Liver (tissue), 9 donors: ENCODE measurements around the gene KCNMA1. TPM values are rescaled to one million over a fixed set of nuclear protein-coding genes. Genes with fewer than 3 reads are reported as not detected.
"Not testable (repeated sequence)": the region's sequence is repeated elsewhere in the genome, so short reads cannot be mapped to it uniquely, and the experiment has no call there.

Source experiments
- DNase-seq: peaks from one replicate; pipeline ENCODE4 v3.0.0-alpha.2; 2017; ENCODE audit warnings: low spot score
- H3K27ac ChIP-seq, 2 donors: one replicate each; pipeline ENCODE4 v1.7.0; 2013; ENCODE audit warnings: inconsistent platforms in 2 of 2, low read length in 2 of 2, control low read depth in 1 of 2, low read depth in 1 of 2, mild to moderate bottlenecking in 1 of 2
- H3K27me3 ChIP-seq, 4 donors: one replicate each; pipeline versions ENCODE4 v1.6.1 to v1.7.0; 2013; ENCODE audit warnings: low read length in 3 of 4, inconsistent platforms in 1 of 4, mild to moderate bottlenecking in 1 of 4, moderate library complexity in 1 of 4; ENCODE audit not compliant: control insufficient read depth in 4 of 4, insufficient read depth in 4 of 4
- H3K36me3 ChIP-seq, 4 donors: one replicate each; pipeline versions ENCODE4 v1.6.1 to v1.7.0; 2013; ENCODE audit warnings: low read length in 3 of 4, mild to moderate bottlenecking in 3 of 4, low read depth in 1 of 4, moderate library complexity in 1 of 4; ENCODE audit not compliant: control insufficient read depth in 4 of 4, insufficient read depth in 3 of 4
- H3K4me1 ChIP-seq, 4 donors: one replicate each; pipeline versions ENCODE4 v1.6.1 to v1.7.0; 2013; ENCODE audit warnings: low read length in 3 of 4, mild to moderate bottlenecking in 3 of 4, moderate library complexity in 1 of 4; ENCODE audit not compliant: control insufficient read depth in 4 of 4, insufficient read depth in 4 of 4
- H3K4me3 ChIP-seq, 3 donors: one replicate each; pipeline versions ENCODE4 v1.6.1 to v1.7.0; 2013; ENCODE audit warnings: low read length in 3 of 3, control low read depth in 1 of 3, low read depth in 1 of 3, mild to moderate bottlenecking in 1 of 3
- H3K9ac ChIP-seq, 2 donors: one replicate each; pipeline ENCODE4 v1.7.0; 2013; ENCODE audit warnings: low read length in 2 of 2, mild to moderate bottlenecking in 2 of 2, moderate library complexity in 2 of 2, control low read depth in 1 of 2, low read depth in 1 of 2
- H3K9me3 ChIP-seq, 4 donors: one replicate each; pipeline versions ENCODE4 v1.6.1 to v1.7.0; 2013; ENCODE audit warnings: low read length in 3 of 4; ENCODE audit not compliant: control insufficient read depth in 4 of 4
- ATF3 ChIP-seq: IDR thresholded peaks from 2 replicates; pipeline ENCODE4 v1.6.1; 2016; ENCODE audit warnings: antibody characterized with exemption
- EGR1 ChIP-seq, 2 donors: IDR thresholded peaks; 2 replicates each; pipeline ENCODE4 v1.6.1; 2016 to 2018; ENCODE audit warnings: antibody characterized with exemption in 2 of 2, low read depth in 2 of 2
- FOXA1 ChIP-seq: IDR thresholded peaks from 2 replicates; pipeline ENCODE4 v1.6.1; 2016; ENCODE audit warnings: antibody characterized with exemption
- GABPA ChIP-seq, 2 donors: IDR thresholded peaks in 1 of 2; conservative IDR thresholded peaks in 1 of 2; 2 replicates each; pipeline ENCODE4 v1.6.1; 2016; ENCODE audit warnings: antibody characterized with exemption in 2 of 2, mild to moderate bottlenecking in 1 of 2, moderate library complexity in 1 of 2
- HNF4A ChIP-seq, 2 donors: conservative IDR thresholded peaks; 2 replicates each; pipeline ENCODE4 v1.6.1; 2016; ENCODE audit warnings: antibody characterized with exemption in 2 of 2, mild to moderate bottlenecking in 2 of 2
- HNF4G ChIP-seq: IDR thresholded peaks from 2 replicates; pipeline ENCODE4 v1.6.1; 2016; ENCODE audit warnings: antibody characterized with exemption
- JUND ChIP-seq, 2 donors: IDR thresholded peaks; 2 replicates each; pipeline ENCODE4 v1.6.1; 2016; ENCODE audit warnings: antibody characterized with exemption in 2 of 2
- NR2F2 ChIP-seq: IDR thresholded peaks from 2 replicates; pipeline ENCODE4 v1.6.1; 2016; ENCODE audit warnings: antibody characterized with exemption
- RAD21 ChIP-seq, 2 donors: IDR thresholded peaks; 2 replicates each; pipeline ENCODE4 v1.6.1; 2016; ENCODE audit warnings: antibody characterized with exemption in 2 of 2, mild to moderate bottlenecking in 2 of 2
- REST ChIP-seq: IDR thresholded peaks from 2 replicates; pipeline ENCODE4 v1.6.1; 2016; ENCODE audit warnings: antibody characterized with exemption, mild to moderate bottlenecking
- RXRA ChIP-seq, 2 donors: IDR thresholded peaks; 2 replicates each; pipeline ENCODE4 v1.6.1; 2017 to 2018; ENCODE audit warnings: antibody characterized with exemption in 2 of 2, mild to moderate bottlenecking in 1 of 2
- SP1 ChIP-seq: IDR thresholded peaks from 2 replicates; pipeline ENCODE4 v1.6.1; 2018; ENCODE audit warnings: antibody characterized with exemption, mild to moderate bottlenecking
- TAF1 ChIP-seq: conservative IDR thresholded peaks from 2 replicates; pipeline ENCODE4 v1.6.1; 2016; ENCODE audit warnings: antibody characterized with exemption, mild to moderate bottlenecking
- YY1 ChIP-seq: IDR thresholded peaks from 2 replicates; pipeline ENCODE4 v1.6.1; 2016; ENCODE audit warnings: antibody characterized with exemption, mild to moderate bottlenecking
- WGBS: extraction: QIAGEN DNeasy Blood & Tissue Kit; methylation state at CpG from one replicate; pipeline ENCODE4 v1.1.7; 2013; 5-methylcytosine and 5-hydroxymethylcytosine counted together
- polyA plus RNA-seq, 2 donors: library from polyadenylated mRNA; stranded (reverse) in 1 of 2; unstranded in 1 of 2; fragments of 200-250 nt in 1 of 2; fragments of >200 nt in 1 of 2; fragmentation: Nextera tagmentation in 1 of 2; extraction: Ambion mirVana in 1 of 2; gene quantifications; one replicate each; pipeline versions ENCODE4 v1.2.1 to v1.2.3, GENCODE V29; 2013 to 2015
- total RNA-seq, 2 donors: library from RNA; depleted of rRNA; stranded (reverse); fragments of >200 nt; gene quantifications; one replicate each; pipeline ENCODE4 v1.2.3, GENCODE V29; 2014
- TF ChIP-seq, protein P1 (sequence below): fragments of 150-350 bp; IDR thresholded peaks from 2 replicates; pipeline ENCODE4 v1.5.1; 2017; ENCODE audit warnings: improper control_type of control experiment, low read depth, low read length; ENCODE audit not compliant: missing input control
- donor health status: healthy.
- donor health status: healthy.
- donor health status: healthy.
- donor health status: healthy.
- donor health status: healthy.

The KCNMA1 gene
- total and polyA plus RNA-seq, 4 donors, result 2.5 to 9.7 (median 4.7) TPM

GRCh38 chr10:77413231-77413630, 224.4 kb downstream of the KCNMA1 start:
- no peak overlapping the region for H3K27ac ChIP-seq
- no peak for TF ChIP-seq SP1
- no peak for TF ChIP-seq HNF4G
- TF ChIP-seq GABPA (IDR thresholded peaks at IDR 0.05 in 1 of 2, conservative IDR thresholded peaks at IDR 0.05 in 1 of 2), result no peak
- no peak for TF ChIP-seq ATF3
- TF ChIP-seq YY1, result no peak
- no peak for TF ChIP-seq RXRA (IDR thresholded peaks at IDR 0.05)
- TF ChIP-seq REST, result no peak
- no peaks in the 10 kb centered on the region for H3K27me3 ChIP-seq
- no peaks in the 10 kb centered on the region for H3K36me3 ChIP-seq
- no peak overlapping the region for H3K9ac ChIP-seq
- no peak overlapping the region for H3K4me3 ChIP-seq
- no peaks in the 10 kb centered on the region for H3K9me3 ChIP-seq
- H3K4me1 ChIP-seq, result peaks cover 0 to 2% (median 0%) of the 10 kb centered on the region in 4 donors
- no peak for DNase-seq
- 75% methylated on average over 7 of the region's 7 CpGs for WGBS

GRCh38 chr10:77412573-77413133, 225.0 kb downstream of the KCNMA1 start:
- not testable (repeated sequence) for DNase-seq, H3K27me3 ChIP-seq, H3K36me3 ChIP-seq, H3K4me1 ChIP-seq, H3K27ac ChIP-seq, H3K9ac ChIP-seq, H3K4me3 ChIP-seq, H3K9me3 ChIP-seq
- 89% methylated on average over 8 of the region's 8 CpGs for WGBS

DNA sequence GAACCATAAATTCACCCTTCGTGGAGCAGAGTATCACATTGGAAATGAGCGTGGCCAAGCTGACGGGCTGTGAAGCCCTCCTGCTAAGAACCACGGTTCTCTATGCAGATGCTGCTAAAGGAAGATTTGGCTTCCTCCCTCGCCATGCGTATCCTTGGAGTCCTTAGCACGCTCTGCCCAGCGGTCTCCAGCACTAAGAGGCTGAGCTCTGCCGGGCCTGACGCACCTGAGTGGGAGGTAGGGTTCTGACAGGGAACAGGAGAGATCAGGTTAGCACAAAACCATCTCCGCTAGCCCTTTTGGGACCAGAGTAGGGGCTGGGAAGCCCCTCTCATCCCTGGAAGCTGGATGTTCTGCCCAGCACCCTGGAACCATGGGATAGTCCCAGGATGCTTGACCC, 225.8 kb downstream of the KCNMA1 start:
- Histone ChIP-seq H3K9ac (no peak overlapping the region), H3K4me3 (no peak overlapping the region), H3K4me1 (peaks cover 0 to 7% (median 5%) of the 10 kb centered on the region in 4 donors), H3K36me3 (no peaks in the 10 kb centered on the region), H3K27me3 (no peaks in the 10 kb centered on the region), H3K9me3 (no peaks in the 10 kb centered on the region), H3K27ac (no peak overlapping the region)
- WGBS, result 96% methylated on average over 11 of the region's 11 CpGs
- no peak for DNase-seq
- TF ChIP-seq HNF4A (conservative IDR thresholded peaks at IDR 0.05) (no peak), JUND (IDR thresholded peaks at IDR 0.05) (no peak), ATF3 (no peak), HNF4G (no peak), REST (no peak), FOXA1 (no peak), TAF1 (no peak), RAD21 (IDR thresholded peaks at IDR 0.05) (no peak), EGR1 (IDR thresholded peaks at IDR 0.05; ENCODE audit: low read depth in 2 of 2) (no peak), NR2F2 (no peak), YY1 (no peak)
- TF ChIP-seq, protein P1, sequence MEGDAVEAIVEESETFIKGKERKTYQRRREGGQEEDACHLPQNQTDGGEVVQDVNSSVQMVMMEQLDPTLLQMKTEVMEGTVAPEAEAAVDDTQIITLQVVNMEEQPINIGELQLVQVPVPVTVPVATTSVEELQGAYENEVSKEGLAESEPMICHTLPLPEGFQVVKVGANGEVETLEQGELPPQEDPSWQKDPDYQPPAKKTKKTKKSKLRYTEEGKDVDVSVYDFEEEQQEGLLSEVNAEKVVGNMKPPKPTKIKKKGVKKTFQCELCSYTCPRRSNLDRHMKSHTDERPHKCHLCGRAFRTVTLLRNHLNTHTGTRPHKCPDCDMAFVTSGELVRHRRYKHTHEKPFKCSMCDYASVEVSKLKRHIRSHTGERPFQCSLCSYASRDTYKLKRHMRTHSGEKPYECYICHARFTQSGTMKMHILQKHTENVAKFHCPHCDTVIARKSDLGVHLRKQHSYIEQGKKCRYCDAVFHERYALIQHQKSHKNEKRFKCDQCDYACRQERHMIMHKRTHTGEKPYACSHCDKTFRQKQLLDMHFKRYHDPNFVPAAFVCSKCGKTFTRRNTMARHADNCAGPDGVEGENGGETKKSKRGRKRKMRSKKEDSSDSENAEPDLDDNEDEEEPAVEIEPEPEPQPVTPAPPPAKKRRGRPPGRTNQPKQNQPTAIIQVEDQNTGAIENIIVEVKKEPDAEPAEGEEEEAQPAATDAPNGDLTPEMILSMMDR, result no peak
